Thoracic aorta (tissue), 2 donors: ENCODE results near the gene PCYOX1L. TPM values are rescaled to one million over a fixed set of nuclear protein-coding genes. Genes with fewer than 3 reads are reported as not detected.

Experiments used
- ATAC-seq: fragments of 150-250 bp; one replicate; pipeline ENCODE4 v1.8.0; 2017; ENCODE audit warnings: low read depth; ENCODE audit not compliant: insufficient number of reproducible peaks, low FRiP score
- DNase-seq: peaks from one replicate; pipeline ENCODE4 v3.0.0-alpha.2; 2020; ENCODE audit warnings: low spot score
- H3K27ac ChIP-seq, 2 donors: fragments of 200-600 bp; sonication (generic); 1 replicate in 1 of 2; 2 replicates in 1 of 2; pipeline ENCODE4 v1.5.1; 2016; ENCODE audit warnings: mild to moderate bottlenecking in 2 of 2, moderate library complexity in 2 of 2
- H3K27me3 ChIP-seq: fragments of 200-600 bp; sonication (generic); replicated peaks from 2 replicates; pipeline ENCODE4 v1.6.0; 2016; ENCODE audit warnings: mild to moderate bottlenecking; ENCODE audit not compliant: insufficient read depth
- H3K36me3 ChIP-seq: fragments of 200-600 bp; sonication (generic); one replicate; pipeline ENCODE4 v1.5.1; 2016
- H3K4me1 ChIP-seq, 2 donors: fragments of 200-600 bp; sonication (generic); 1 replicate in 1 of 2; 2 replicates in 1 of 2; pipeline versions ENCODE4 v1.5.1 to v1.6.0; 2016; ENCODE audit warnings: low read depth in 2 of 2, mild to moderate bottlenecking in 1 of 2; ENCODE audit not compliant: control insufficient read depth in 1 of 2
- H3K4me3 ChIP-seq: fragments of 200-600 bp; sonication (generic); 2 replicates; pipeline ENCODE4 v1.5.1; 2016; ENCODE audit warnings: mild to moderate bottlenecking
- H3K9me3 ChIP-seq: fragments of 200-600 bp; sonication (generic); 2 replicates; pipeline ENCODE4 v1.5.1; 2016
- CTCF ChIP-seq: fragments of 200-600 bp; sonication (generic); IDR thresholded peaks from one replicate; pipeline ENCODE4 v1.5.1; 2019; ENCODE audit warnings: antibody characterized with exemption
- total RNA-seq, 2 donors: library from RNA; depleted of rRNA; stranded (reverse); fragments of >200 nt; gene quantifications; one replicate each; pipeline versions ENCODE4 v1.1.0 to v1.2.3, GENCODE V29; 2016

PCYOX1L gene
- total RNA-seq, 2 donors from 2014 or later: 7.3 to 7.8 TPM

DNA sequence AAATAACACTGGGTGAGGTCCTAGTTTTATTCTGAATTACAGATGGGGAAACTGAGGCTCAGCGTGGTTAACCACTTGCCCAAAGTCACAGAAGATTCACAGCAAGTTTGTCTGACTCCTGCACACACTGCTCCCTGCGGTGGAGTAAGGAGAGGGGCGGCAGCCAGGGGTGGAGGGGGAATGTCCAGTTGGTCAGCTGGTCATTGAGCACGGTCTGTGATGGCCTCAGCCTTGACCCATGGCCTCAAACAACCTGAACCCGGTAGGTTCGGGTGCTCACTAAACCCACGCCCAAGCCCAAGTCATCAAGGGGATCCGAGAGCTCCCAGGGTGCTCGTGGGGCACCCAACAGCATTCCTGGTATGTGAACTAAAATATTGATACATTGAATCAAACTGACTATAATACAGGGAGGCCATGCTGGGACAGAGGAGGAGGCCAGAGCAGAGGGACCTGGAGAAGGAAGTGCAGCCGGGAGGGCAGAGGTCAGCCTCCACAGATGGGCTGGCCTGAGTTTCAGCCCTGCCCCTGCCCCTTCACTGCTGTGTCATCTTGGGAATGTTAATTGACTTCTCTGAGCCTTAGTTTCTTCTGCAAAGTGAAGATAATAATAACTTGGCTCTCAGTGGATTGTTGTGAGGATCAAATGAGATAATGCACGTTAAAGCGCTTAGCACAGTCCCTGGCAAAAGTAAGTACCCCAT is 24.8 kb downstream of the PCYOX1L start:
- ATAC-seq (no peak), DNase-seq (no peak)
- H3K4me3 ChIP-seq: peak overlapping the region; percentile 61
- TF ChIP-seq CTCF: no peak
- H3K9me3 ChIP-seq: no peaks in the 10 kb centered on the region
- H3K36me3 ChIP-seq: no peaks in the 10 kb centered on the region
- H3K27me3 ChIP-seq: no peaks in the 10 kb centered on the region
- H3K27ac ChIP-seq: peak overlapping the region; percentile 99 to 100
- peaks cover 43 to 92% of the 10 kb centered on the region in 2 donors for H3K4me1 ChIP-seq

DNA sequence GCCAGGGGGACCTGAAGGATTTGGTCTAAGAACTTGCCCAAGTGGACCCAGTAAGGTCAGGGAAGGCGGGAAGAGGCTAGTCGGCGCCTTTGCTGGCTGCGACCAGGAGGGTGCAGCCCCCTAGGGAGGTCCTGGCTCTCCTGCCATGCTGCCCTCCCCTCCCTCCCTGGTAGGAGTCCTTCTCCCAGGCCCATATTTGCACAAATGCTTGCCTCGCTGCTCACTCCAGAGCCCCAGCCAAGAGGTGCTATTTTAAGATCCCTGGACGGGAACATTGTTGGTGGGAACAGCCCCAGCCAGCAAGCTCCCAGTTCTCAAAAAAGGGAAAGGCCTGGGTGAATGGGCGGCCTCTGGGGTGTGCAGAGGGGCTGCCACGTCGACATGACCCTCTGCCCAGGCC is 25.6 kb downstream of the PCYOX1L start:
- H3K27me3 ChIP-seq: no peaks in the 10 kb centered on the region
- H3K36me3 ChIP-seq: no peaks in the 10 kb centered on the region
- DNase-seq: peak; percentile 66
- peak overlapping the region; percentile 61 for H3K4me3 ChIP-seq
- H3K27ac ChIP-seq: peak overlapping the region; percentile 99 to 100
- no peak for TF ChIP-seq CTCF
- H3K4me1 ChIP-seq: peaks cover 43 to 94% of the 10 kb centered on the region in 2 donors
- ATAC-seq: peak; percentile 13
- no peaks in the 10 kb centered on the region for H3K9me3 ChIP-seq

DNA sequence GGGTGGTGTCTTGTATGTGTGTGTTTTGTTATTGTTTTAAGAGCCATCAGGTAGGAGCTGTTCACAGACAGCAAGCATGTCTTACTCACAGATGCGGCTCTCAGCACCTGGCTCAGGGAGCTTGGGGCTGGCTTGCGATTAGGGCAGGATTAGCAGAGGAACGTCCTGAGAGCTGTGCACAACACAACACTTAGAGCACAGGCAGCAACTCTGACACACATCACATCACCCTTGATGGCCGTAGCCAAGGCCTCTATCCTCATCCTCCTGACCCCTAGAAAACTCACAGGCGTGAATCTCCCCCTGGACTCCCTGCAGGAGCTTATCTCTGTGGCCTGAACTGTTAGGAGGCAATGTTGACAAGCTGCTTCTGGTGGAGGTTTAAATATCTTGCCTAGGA is 28.3 kb downstream of the PCYOX1L start:
- H3K27me3 ChIP-seq: no peaks in the 10 kb centered on the region
- H3K4me3 ChIP-seq: no peak overlapping the region
- peaks cover 37 to 91% of the 10 kb centered on the region in 2 donors for H3K4me1 ChIP-seq
- DNase-seq (no peak), ATAC-seq (no peak)
- H3K27ac ChIP-seq: peak overlapping the region; percentile 99 to 100
- H3K36me3 ChIP-seq: no peaks in the 10 kb centered on the region
- no peaks in the 10 kb centered on the region for H3K9me3 ChIP-seq
- no peak for TF ChIP-seq CTCF

GRCh38 chr5:149387081-149387631 is 29.3 kb downstream of the PCYOX1L start:
- H3K36me3 ChIP-seq: no peaks in the 10 kb centered on the region
- peaks cover 36 to 83% of the 10 kb centered on the region in 2 donors for H3K4me1 ChIP-seq
- no peak for TF ChIP-seq CTCF
- DNase-seq (no peak), ATAC-seq (no peak)
- H3K27ac ChIP-seq: peak overlapping the region; percentile 99 to 100
- H3K9me3 ChIP-seq: no peaks in the 10 kb centered on the region
- peak overlapping the region; percentile 38 for H3K4me3 ChIP-seq
- no peaks in the 10 kb centered on the region for H3K27me3 ChIP-seq

- no peak for TF ChIP-seq CTCF
- ATAC-seq: no peak
Observed at GRCh38 chr5:149387982-149388381, 30.1 kb downstream of the PCYOX1L start.

More at GRCh38 chr5:149387982-149388381, 30.1 kb downstream of the PCYOX1L start:
- H3K36me3 ChIP-seq: no peaks in the 10 kb centered on the region
- peaks cover 28 to 74% of the 10 kb centered on the region in 2 donors for H3K4me1 ChIP-seq
- no peaks in the 10 kb centered on the region for H3K9me3 ChIP-seq
- H3K27ac ChIP-seq: peak overlapping the region; percentile 99 to 100
- H3K4me3 ChIP-seq: no peak overlapping the region
- no peaks in the 10 kb centered on the region for H3K27me3 ChIP-seq
- no peak for DNase-seq
